Ectodermal cell (in vitro differentiated cells): ENCODE results near the gene PBX4.
A peak's percentile ranks its signal among the peaks of the same experiment; 100 is the strongest.
"Not testable (repeated sequence)": the region's sequence is repeated elsewhere in the genome, so short reads cannot be mapped to it uniquely, and the experiment has no call there.

Source experiments
- H3K27ac ChIP-seq: 2 replicates; pipeline ENCODE4 v1.7.0; 2013; ENCODE audit warnings: mild to moderate bottlenecking, low read depth, low read length; ENCODE audit not compliant: insufficient read depth, poor library complexity, severe bottlenecking
- H3K27me3 ChIP-seq: 2 replicates; pipeline ENCODE4 v1.7.0; 2013; ENCODE audit warnings: mild to moderate bottlenecking, low read length; ENCODE audit not compliant: insufficient read depth, control insufficient read depth, poor library complexity, severe bottlenecking
- H3K36me3 ChIP-seq: one replicate; pipeline ENCODE4 v1.7.0; 2013; ENCODE audit warnings: low read length; ENCODE audit not compliant: control insufficient read depth, insufficient read depth
- H3K4me1 ChIP-seq: one replicate; pipeline ENCODE4 v1.7.0; 2013; ENCODE audit warnings: low read length; ENCODE audit not compliant: control insufficient read depth, insufficient read depth
- H3K4me3 ChIP-seq: 2 replicates; pipeline ENCODE4 v1.7.0; 2013; ENCODE audit warnings: low read depth, low read length, control low read depth; ENCODE audit not compliant: insufficient read depth
- H3K9me3 ChIP-seq: 2 replicates; pipeline ENCODE4 v1.7.0; 2013; ENCODE audit warnings: mild to moderate bottlenecking, low read length, moderate library complexity; ENCODE audit not compliant: control insufficient read depth
- WGBS, 2 experiments: methylation state at CpG; one replicate each; pipeline ENCODE4 v1.1.7; 2013; ENCODE audit warnings: missing lambda C conversion rate in 2 of 2; 5-methylcytosine and 5-hydroxymethylcytosine counted together

PBX4 gene

GRCh38 chr19:19626516-19627472 is 8.3 kb upstream of the PBX4 start:
- WGBS, 2 experiments = 93% methylated on average over 48 of the region's 48 CpGs
- H3K36me3 ChIP-seq = peaks cover 23% of the 10 kb centered on the region
- peak overlapping the region; percentile 73 for H3K4me3 ChIP-seq
- no peak overlapping the region for H3K27ac ChIP-seq
- H3K4me1 ChIP-seq = peaks cover 12% of the 10 kb centered on the region
- no peaks in the 10 kb centered on the region for H3K9me3 ChIP-seq
- H3K27me3 ChIP-seq = no peaks in the 10 kb centered on the region

GRCh38 chr19:19624032-19624570 is 5.6 kb upstream of the PBX4 start:
- no peaks in the 10 kb centered on the region for H3K27me3 ChIP-seq
- H3K27ac ChIP-seq = no peak overlapping the region
- peaks cover 23% of the 10 kb centered on the region for H3K36me3 ChIP-seq
- WGBS, 2 experiments = 94 to 97% methylated on average over 19 of the region's 19 CpGs
- peaks cover 12% of the 10 kb centered on the region for H3K4me1 ChIP-seq
- no peaks in the 10 kb centered on the region for H3K9me3 ChIP-seq
- H3K4me3 ChIP-seq = no peak overlapping the region

GRCh38 chr19:19623383-19623782 is 4.9 kb upstream of the PBX4 start:
- Histone ChIP-seq H3K36me3 (peaks cover 23% of the 10 kb centered on the region), H3K27me3 (no peaks in the 10 kb centered on the region), H3K27ac (no peak overlapping the region), H3K4me3 (no peak overlapping the region), H3K4me1 (peaks cover 12% of the 10 kb centered on the region), H3K9me3 (no peaks in the 10 kb centered on the region)
- WGBS, 2 experiments = 94 to 97% methylated on average over 5 of the region's 5 CpGs

GRCh38 chr19:19619849-19620210 is 1.3 kb upstream of the PBX4 start:
- no peaks in the 10 kb centered on the region for H3K9me3 ChIP-seq
- H3K27ac ChIP-seq = no peak overlapping the region

GRCh38 chr19:19619181-19619848 is 828 bp upstream of the PBX4 start:
- Histone ChIP-seq H3K27ac (no peak overlapping the region), H3K36me3 (peaks cover 19% of the 10 kb centered on the region), H3K27me3 (peaks cover 12% of the 10 kb centered on the region), H3K4me3 (peak overlapping the region; percentile 54), H3K9me3 (no peaks in the 10 kb centered on the region), H3K4me1 (no peaks in the 10 kb centered on the region)
- WGBS, 2 experiments = 89% methylated on average over 21 of the region's 21 CpGs

More at GRCh38 chr19:19619849-19620210, 1.3 kb upstream of the PBX4 start:
- 87 to 89% methylated on average over 7 of the region's 7 CpGs for WGBS, 2 experiments
- peaks cover 12% of the 10 kb centered on the region for H3K27me3 ChIP-seq
- H3K4me3 ChIP-seq = no peak overlapping the region
- peaks cover 23% of the 10 kb centered on the region for H3K36me3 ChIP-seq
- H3K4me1 ChIP-seq = no peaks in the 10 kb centered on the region

DNA sequence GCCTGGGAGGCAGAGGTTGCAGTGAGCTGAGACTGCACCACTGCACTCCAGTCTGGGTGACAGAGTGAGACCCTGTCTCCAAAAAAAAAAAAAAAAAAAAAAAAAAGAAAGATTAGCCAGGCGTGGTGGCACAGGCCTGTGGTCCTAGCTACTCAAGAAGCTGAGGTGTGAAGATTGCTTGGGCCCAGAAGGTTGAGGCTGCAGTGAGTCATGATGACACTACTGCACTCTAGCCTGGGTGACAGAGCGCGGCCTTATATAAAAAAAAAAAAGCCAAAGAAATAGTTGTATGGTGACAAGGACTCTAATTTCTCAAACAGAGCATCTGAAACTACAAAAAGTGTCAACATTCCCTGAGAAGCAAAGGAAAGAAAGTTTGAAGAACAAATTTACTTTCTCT is 3.4 kb downstream of the PBX4 start:
- Histone ChIP-seq H3K9me3 (no peaks in the 10 kb centered on the region), H3K36me3 (no peaks in the 10 kb centered on the region), H3K27ac (no peak overlapping the region), H3K4me3 (no peak overlapping the region), H3K4me1 (no peaks in the 10 kb centered on the region), H3K27me3 (peaks cover 12% of the 10 kb centered on the region)
- WGBS, 2 experiments = 90 to 100% methylated on average over 1 to 3 of the region's 3 CpGs

- Histone ChIP-seq H3K9me3 (no peaks in the 10 kb centered on the region), H3K27ac (no peak overlapping the region), H3K4me3 (no peak overlapping the region), H3K27me3 (peaks cover 12% of the 10 kb centered on the region), H3K36me3 (no peaks in the 10 kb centered on the region), H3K4me1 (no peaks in the 10 kb centered on the region)
- 90 to 92% methylated on average over 4 of the region's 4 CpGs for WGBS, 2 experiments
These were observed 5.0 kb downstream of the PBX4 start for GRCh38 chr19:19613506-19613905.

- 91 to 94% methylated on average over 8 to 9 of the region's 10 CpGs for WGBS, 2 experiments
- H3K9me3 ChIP-seq = no peaks in the 10 kb centered on the region
- H3K27me3 ChIP-seq = no peaks in the 10 kb centered on the region
- no peak overlapping the region for H3K27ac ChIP-seq
- H3K4me3 ChIP-seq = no peak overlapping the region
- no peaks in the 10 kb centered on the region for H3K4me1 ChIP-seq
- no peaks in the 10 kb centered on the region for H3K36me3 ChIP-seq
These were observed 7.9 kb downstream of the PBX4 start for GRCh38 chr19:19610376-19611202.

DNA sequence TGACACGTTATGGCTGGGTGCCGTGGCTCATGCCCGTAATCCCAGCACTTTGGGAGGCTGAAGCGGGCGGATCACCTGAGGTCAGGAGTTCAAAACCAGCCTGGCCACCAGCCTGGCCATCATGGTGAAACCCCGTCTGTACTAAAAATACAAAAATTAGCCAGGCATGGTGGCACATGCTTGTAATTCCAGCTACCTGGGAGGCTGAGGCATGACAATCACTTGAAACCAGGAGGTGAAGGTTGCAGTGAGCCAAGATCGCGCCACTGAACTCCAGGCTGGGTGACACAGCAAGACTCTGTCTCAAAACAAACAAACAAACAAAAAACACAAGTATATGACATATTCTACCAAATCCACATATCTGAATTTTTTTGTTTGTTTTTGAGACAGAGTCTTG is 11.8 kb downstream of the PBX4 start:
- not testable (repeated sequence) for H3K4me1 ChIP-seq, H3K27ac ChIP-seq, H3K36me3 ChIP-seq, H3K27me3 ChIP-seq, H3K9me3 ChIP-seq, H3K4me3 ChIP-seq
- WGBS, 2 experiments = 92 to 94% methylated on average over 8 of the region's 8 CpGs
